Mesodermal cell (in vitro differentiated cells): ENCODE measurements around the gene TRPM5.

Source experiments
- H3K27ac ChIP-seq: 2 replicates; pipeline ENCODE4 v1.7.0; 2013; ENCODE audit warnings: mild to moderate bottlenecking, low read depth, low read length, moderate library complexity; ENCODE audit not compliant: severe bottlenecking
- H3K36me3 ChIP-seq: 2 replicates; pipeline ENCODE4 v1.7.1; 2013; ENCODE audit warnings: mild to moderate bottlenecking, low read length, moderate library complexity; ENCODE audit not compliant: control insufficient read depth, insufficient read depth
- H3K4me1 ChIP-seq: one replicate; pipeline ENCODE4 v1.7.1; 2013; ENCODE audit warnings: mild to moderate bottlenecking, low read length; ENCODE audit not compliant: insufficient read depth, control insufficient read depth, poor library complexity, severe bottlenecking
- H3K4me3 ChIP-seq: 2 replicates; pipeline ENCODE4 v1.7.0; 2013; ENCODE audit warnings: low read length, control low read depth, mild to moderate bottlenecking; ENCODE audit not compliant: insufficient read depth, poor library complexity, severe bottlenecking; ENCODE audit errors: extremely low read depth
- H3K9me3 ChIP-seq: 2 replicates; pipeline ENCODE4 v1.7.1; 2013; ENCODE audit warnings: mild to moderate bottlenecking, low read length, moderate library complexity; ENCODE audit not compliant: control insufficient read depth
- WGBS, 2 experiments: methylation state at CpG; one replicate each; pipeline ENCODE4 v1.1.5; 2013; ENCODE audit warnings: missing lambda C conversion rate in 2 of 2; ENCODE audit not compliant: insufficient coverage in 2 of 2; 5-methylcytosine and 5-hydroxymethylcytosine counted together

TRPM5 gene

DNA sequence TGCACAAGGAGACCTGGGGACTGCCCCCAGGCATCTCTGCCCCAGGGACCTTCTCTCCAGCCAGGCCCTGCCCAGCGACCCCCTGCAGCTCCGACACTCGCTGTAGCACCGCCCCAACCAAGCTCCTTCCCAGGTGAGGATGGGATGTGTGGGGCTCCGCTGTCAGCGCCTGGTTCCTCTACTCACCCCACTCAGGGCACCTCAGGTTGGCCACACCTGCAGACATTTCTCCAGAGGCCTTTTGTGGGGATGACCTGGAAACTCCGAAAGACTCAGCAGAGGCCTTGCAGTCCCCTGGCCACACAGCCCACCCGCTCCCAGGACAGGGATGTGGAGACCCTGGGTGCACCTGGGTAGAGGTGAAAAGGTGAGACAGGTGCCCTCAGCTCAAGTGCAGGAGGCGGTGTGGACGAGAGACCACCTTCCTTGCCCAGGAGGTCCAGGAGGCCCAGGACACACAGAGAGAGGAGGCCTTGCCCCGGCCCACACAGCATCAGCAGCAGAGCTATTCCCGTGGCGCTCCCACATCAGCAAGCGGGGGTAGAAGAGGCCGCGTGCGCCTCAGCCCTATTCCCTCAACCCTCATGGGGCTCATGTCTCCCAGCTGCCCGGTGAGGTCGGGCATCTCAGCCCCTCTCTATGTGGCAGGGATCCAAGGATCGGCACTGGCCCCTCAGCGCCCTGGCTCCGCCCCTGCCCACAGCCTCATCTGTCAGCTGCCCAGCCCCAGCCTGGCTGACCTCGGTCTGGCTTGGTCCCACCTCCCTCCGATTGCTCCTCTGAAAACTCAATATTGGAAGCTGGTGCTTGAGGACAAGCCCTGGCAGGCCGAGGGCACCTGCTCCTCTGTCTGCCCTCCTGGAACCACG, 20.9 kb downstream of the TRPM5 start:
- WGBS, 2 experiments, result 87 to 88% methylated on average over 19 to 20 of the region's 26 CpGs
- no peaks in the 10 kb centered on the region for H3K36me3 ChIP-seq
- H3K27ac ChIP-seq, result no peak overlapping the region
- H3K9me3 ChIP-seq, result no peaks in the 10 kb centered on the region
- no peaks in the 10 kb centered on the region for H3K4me1 ChIP-seq
- no peak overlapping the region for H3K4me3 ChIP-seq

DNA sequence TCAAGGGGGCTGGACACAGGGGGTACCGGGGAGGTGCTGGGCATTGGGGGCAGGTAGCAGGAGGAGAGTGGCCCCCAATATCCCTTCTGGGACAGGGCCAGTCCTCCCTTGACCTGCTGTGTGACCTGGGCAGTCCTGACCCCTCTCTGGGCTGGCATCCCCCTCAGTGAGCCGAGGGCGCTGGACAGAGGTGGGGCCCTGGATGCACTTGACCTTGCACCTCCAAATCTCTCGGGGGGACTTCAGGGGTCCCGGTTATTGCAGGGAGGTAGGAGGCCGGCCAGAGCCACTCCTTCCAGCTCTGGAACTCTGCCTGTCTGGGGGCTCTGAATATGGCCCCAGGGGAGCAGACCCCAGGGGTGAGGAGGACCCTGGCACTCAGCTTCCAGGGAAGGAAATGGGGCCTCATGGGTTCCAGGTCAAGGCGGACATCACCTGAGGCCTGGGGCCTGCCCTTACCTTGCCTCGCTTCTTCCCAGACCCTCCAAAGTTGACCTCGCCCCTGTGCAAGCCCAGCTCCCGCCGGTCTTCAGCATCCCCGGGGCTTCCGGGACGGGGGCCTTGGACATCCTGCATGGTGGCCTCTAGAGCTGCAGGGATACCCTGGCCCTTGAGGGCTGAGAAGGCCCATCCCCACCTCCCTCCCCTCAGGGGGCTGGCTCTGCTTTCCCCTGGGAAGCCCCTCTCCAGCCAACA, 21.7 kb downstream of the TRPM5 start:
- Histone ChIP-seq H3K27ac (no peak overlapping the region), H3K4me1 (no peaks in the 10 kb centered on the region), H3K4me3 (no peak overlapping the region), H3K9me3 (no peaks in the 10 kb centered on the region), H3K36me3 (no peaks in the 10 kb centered on the region)
- 86 to 90% methylated on average over 12 to 14 of the region's 14 CpGs for WGBS, 2 experiments

DNA sequence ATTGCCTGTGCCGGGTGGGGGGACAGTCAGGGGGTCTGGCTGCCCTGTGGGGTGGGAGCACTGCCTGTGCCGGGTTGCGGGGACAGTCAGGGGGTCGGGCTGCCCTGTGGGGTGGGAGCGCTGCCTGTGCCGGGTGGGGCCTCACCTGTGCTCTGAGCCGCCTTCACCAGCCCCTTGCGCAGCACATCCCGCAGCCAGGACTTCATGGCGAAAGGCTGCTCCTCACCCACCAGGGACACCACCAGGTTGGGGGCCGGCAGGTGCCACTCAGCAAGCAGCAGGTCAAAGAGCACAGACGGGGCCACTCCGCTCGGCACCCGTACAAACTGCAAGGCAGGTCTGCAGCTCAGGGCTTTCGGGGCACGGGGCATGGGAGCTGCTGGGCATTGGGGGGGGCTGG, 22.3 kb downstream of the TRPM5 start:
- Histone ChIP-seq H3K4me1 (no peaks in the 10 kb centered on the region), H3K27ac (no peak overlapping the region), H3K4me3 (no peak overlapping the region), H3K36me3 (no peaks in the 10 kb centered on the region), H3K9me3 (no peaks in the 10 kb centered on the region)
- WGBS, 2 experiments, result 92 to 94% methylated on average over 8 to 17 of the region's 17 CpGs

DNA sequence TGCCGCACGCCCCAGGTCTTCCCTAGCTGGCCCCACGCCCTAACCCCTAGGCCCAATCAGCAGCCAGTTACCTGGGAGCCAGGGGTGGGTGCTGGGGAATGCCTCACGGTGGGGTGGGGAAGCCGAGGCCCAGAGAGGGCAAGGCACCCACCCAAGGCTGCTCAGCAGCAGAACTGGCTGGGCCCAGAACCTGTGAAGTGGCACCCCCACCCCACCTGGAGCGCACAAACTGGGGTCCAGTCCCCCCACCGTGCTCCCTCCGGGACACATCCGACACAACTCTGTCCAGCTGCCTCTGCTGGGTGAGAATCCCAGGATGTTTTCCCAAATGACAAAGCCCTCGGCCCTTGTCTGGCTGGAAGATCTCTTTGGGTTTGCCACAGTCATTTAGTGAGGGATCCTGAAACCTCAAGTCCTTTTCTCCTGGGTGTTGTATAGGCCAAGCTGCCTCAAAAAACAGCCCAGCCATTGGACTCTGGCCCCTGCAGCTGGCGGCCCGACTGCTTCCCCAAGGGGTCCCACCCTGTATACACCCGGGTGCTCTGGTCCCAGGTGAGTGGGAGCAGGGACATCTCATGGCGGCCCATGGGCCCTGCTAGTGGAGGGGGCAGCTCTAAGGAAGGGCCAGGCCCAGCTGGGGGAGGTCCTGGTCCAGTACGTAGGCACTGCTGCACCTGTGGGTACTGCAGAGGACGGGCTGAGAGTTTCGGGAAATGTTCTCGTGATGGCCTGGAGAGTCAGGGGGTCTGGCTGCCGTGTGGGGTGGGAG, 22.9 kb downstream of the TRPM5 start:
- Histone ChIP-seq H3K36me3 (no peaks in the 10 kb centered on the region), H3K4me3 (no peak overlapping the region), H3K27ac (no peak overlapping the region), H3K4me1 (no peaks in the 10 kb centered on the region), H3K9me3 (no peaks in the 10 kb centered on the region)
- WGBS, 2 experiments, result 89 to 91% methylated on average over 10 to 11 of the region's 19 CpGs

GRCh38 chr11:2420502-2421225, 23.6 kb downstream of the TRPM5 start:
- H3K4me3 ChIP-seq, result no peak overlapping the region
- 35 to 39% methylated on average over 43 of the region's 44 CpGs for WGBS, 2 experiments
- no peaks in the 10 kb centered on the region for H3K36me3 ChIP-seq
- no peaks in the 10 kb centered on the region for H3K9me3 ChIP-seq
- H3K4me1 ChIP-seq, result no peaks in the 10 kb centered on the region
- no peak overlapping the region for H3K27ac ChIP-seq

GRCh38 chr11:2419638-2420501, 24.4 kb downstream of the TRPM5 start:
- Histone ChIP-seq H3K36me3 (no peaks in the 10 kb centered on the region), H3K4me1 (no peaks in the 10 kb centered on the region), H3K27ac (no peak overlapping the region), H3K9me3 (no peaks in the 10 kb centered on the region), H3K4me3 (no peak overlapping the region)
- WGBS, 2 experiments, result 57 to 67% methylated on average over 28 to 34 of the region's 36 CpGs

DNA sequence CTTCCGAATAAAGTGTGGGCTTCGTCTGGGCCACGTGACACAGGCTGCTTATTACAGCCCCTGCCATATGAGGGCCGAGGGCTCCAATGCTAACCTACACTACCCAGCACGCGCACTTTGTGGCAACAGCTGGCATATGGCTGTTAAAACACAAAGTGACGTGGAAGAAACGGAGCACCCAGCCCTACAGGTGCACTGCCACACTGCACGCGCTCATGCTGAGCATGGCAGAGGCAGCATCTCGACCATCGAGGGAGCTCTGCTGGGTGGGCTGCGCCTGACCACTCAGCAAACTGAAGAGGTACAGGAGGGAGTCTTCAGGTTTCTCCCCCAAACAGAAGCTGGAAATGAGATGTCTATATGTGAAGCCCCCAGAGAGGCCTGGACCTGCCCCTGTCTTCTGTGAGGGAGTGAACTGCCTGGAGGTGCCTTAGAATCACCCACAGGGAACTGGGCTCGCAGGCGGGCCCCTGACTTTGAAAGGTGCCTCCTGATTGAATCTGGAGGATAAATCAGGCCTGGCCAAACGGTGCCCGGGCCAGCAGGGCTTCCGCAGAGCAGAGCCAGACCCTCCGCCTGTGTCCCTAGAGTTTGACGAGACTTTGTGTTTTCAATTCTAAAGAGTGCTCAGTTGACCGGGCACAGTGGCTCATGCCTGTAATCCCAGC, 25.5 kb downstream of the TRPM5 start:
- Histone ChIP-seq H3K4me3 (no peak overlapping the region), H3K36me3 (no peaks in the 10 kb centered on the region), H3K4me1 (no peaks in the 10 kb centered on the region), H3K9me3 (no peaks in the 10 kb centered on the region), H3K27ac (no peak overlapping the region)
- WGBS, 2 experiments, result 82 to 85% methylated on average over 21 of the region's 21 CpGs

DNA sequence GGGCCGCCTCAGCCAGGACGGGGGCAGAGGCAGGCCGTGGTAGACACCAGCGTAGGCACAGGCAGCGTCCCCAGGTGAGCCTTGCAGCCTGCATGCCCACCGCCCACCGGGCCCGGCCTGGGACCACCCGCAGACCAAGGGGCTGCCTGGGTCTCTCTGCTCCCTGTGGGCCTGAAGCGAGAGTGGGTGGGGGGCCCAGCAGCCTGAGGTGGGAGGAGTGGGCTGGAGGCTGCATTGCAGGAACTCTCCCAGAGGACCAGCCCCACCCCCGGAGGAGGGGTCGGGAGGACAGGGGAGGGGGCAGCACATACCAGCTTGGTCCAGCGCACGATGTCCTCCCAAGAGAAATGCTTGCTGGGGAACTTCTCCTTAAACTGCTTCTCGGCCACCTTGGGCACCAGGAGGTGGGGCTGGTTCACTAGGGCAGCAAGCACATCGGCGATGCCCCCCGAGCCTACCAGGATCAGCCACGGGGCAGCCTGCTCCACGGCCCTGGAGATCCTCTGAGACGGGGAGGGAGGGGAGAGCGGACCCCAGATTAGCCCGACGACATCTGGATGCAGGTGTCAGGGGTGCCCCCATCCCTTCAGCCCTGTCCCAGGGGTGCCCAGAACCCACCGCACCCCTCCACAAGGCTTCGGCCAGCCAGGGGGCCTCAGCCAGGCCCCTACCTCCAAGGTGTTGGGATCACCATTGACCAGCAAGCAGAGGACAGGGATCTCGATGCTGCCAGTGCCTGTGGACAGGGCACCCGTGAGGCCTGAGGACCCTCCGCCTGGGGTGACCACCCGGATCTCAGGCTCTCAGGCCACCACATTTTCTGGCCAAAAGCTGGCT, 26.2 kb downstream of the TRPM5 start:
- Histone ChIP-seq H3K4me3 (no peak overlapping the region), H3K4me1 (no peaks in the 10 kb centered on the region), H3K36me3 (no peaks in the 10 kb centered on the region), H3K27ac (no peak overlapping the region), H3K9me3 (no peaks in the 10 kb centered on the region)
- 90% methylated on average over 28 to 29 of the region's 30 CpGs for WGBS, 2 experiments

GRCh38 chr11:2416765-2417164, 27.5 kb downstream of the TRPM5 start:
- H3K4me3 ChIP-seq, result no peak overlapping the region
- WGBS, 2 experiments, result 94 to 95% methylated on average over 17 of the region's 18 CpGs
- no peaks in the 10 kb centered on the region for H3K4me1 ChIP-seq
- no peaks in the 10 kb centered on the region for H3K36me3 ChIP-seq
- no peak overlapping the region for H3K27ac ChIP-seq
- H3K9me3 ChIP-seq, result no peaks in the 10 kb centered on the region
